Panc1 (cell line): ENCODE data around the gene BDP1. TPM values are rescaled to one million over a fixed set of nuclear protein-coding genes. Genes with fewer than 3 reads are reported as not detected.
"Not testable (repeated sequence)": the region's sequence is repeated elsewhere in the genome, so short reads cannot be mapped to it uniquely, and the experiment has no call there.

Source experiments
- ATAC-seq: fragments of 200-7000 bp; cut with Tn5 transposase; 2 replicates; pipeline ENCODE4 v1.9.1; 2020; ENCODE audit warnings: mild to moderate bottlenecking, moderate library complexity
- BruUV-seq: library from RNA; stranded (reverse); fragments of 400-500 nt; replicated peaks from 2 replicates; lab custom pipeline; 2021; lab: Mats Ljungman, UMichigan
- CTCF ChIA-PET: fragments of 300-600 bp; sonication (Branson Sonifier 250); formaldehyde crosslinking; loops from one replicate; lab custom pipeline; 2022; ENCODE audit warnings: antibody characterized with exemption; lab: Charles Lee
- POLR2A ChIA-PET: fragments of 300-600 bp; sonication (Branson Sonifier 250); formaldehyde crosslinking; loops from one replicate; lab custom pipeline; 2022; ENCODE audit warnings: antibody characterized with exemption; lab: Charles Lee
- DNase-seq: peaks from one replicate; pipeline ENCODE4 v3.0.0-alpha.2; 2010; ENCODE audit warnings: low read depth, low spot score
- H3K27ac ChIP-seq: 2 replicates; pipeline ENCODE4 v1.5.1; 2011; ENCODE audit warnings: mild to moderate bottlenecking, low read length, inconsistent platforms
- H3K27me3 ChIP-seq: fragments of 200-500 bp; sonication (Bioruptor generic); 2 replicates; pipeline ENCODE4 v1.6.0; 2014; ENCODE audit warnings: low read length, inconsistent platforms; ENCODE audit not compliant: control insufficient read depth, insufficient read depth
- H3K36me3 ChIP-seq: fragments of 200-500 bp; sonication (Bioruptor generic); 2 replicates; pipeline ENCODE4 v1.5.1; 2014; ENCODE audit warnings: inconsistent platforms, mild to moderate bottlenecking, low read length, moderate library complexity; ENCODE audit not compliant: control insufficient read depth, insufficient read depth
- H3K4me1 ChIP-seq: 2 replicates; pipeline ENCODE4 v1.5.1; 2011; ENCODE audit warnings: inconsistent platforms, mild to moderate bottlenecking, low read length, moderate library complexity; ENCODE audit not compliant: control insufficient read depth, insufficient read depth
- H3K4me3 ChIP-seq, 2 experiments: 2 replicates each; pipeline ENCODE4 v1.5.1; 2011 to 2012; ENCODE audit warnings: low read depth in 2 of 2, low read length in 2 of 2, mild to moderate bottlenecking in 2 of 2, inconsistent platforms in 1 of 2, moderate library complexity in 1 of 2
- H3K9me3 ChIP-seq: fragments of 200-500 bp; sonication (Bioruptor generic); 2 replicates; pipeline ENCODE4 v1.5.1; 2014; ENCODE audit warnings: low read depth, mild to moderate bottlenecking, inconsistent platforms, low read length, moderate library complexity; ENCODE audit not compliant: control insufficient read depth, insufficient read depth
- POLR2AphosphoS5 ChIP-seq: IDR thresholded peaks from 2 replicates; pipeline ENCODE4 v1.6.1; 2012; ENCODE audit warnings: mild to moderate bottlenecking, low read depth, low read length, moderate library complexity
- SIN3A ChIP-seq: IDR thresholded peaks from 2 replicates; pipeline ENCODE4 v1.6.1; 2012; ENCODE audit warnings: low read depth, mild to moderate bottlenecking, low read length, moderate library complexity, borderline replicate concordance; ENCODE audit not compliant: insufficient read depth
- TCF7L2 ChIP-seq: IDR thresholded peaks from 2 replicates; pipeline ENCODE4 v1.6.1; 2011; ENCODE audit warnings: mild to moderate bottlenecking, low read depth, low read length, inconsistent platforms
- in situ Hi-C: cut with HindIII; loops from 2 replicates; pipeline ENCODE4 v1.10.0; 2016; ENCODE audit warnings: low sequenced_read_pairs, low pct_unique_long_range_greater_than_20kb
- intact Hi-C: fragments of 100-400 bp; cut with micrococcal nuclease; formaldehyde crosslinking; loops from one replicate; pipeline ENCODE4 v1.10.0; 2022; ENCODE audit not compliant: unreplicated experiment
- total RNA-seq: library from RNA; stranded (reverse); gene quantifications from one replicate; pipeline ENCODE4 v1.2.1, GENCODE V29; 2021; ENCODE audit not compliant: unreplicated experiment
- TF ChIP-seq, protein P1 (sequence below), 2 experiments: IDR thresholded peaks; 2 replicates each; pipeline ENCODE4 v1.6.1; 2011 to 2012; ENCODE audit warnings: low read depth in 2 of 2, control low read depth in 1 of 2, low read length in 1 of 2, mild to moderate bottlenecking in 1 of 2, moderate library complexity in 1 of 2; ENCODE audit not compliant: insufficient read depth in 1 of 2
- TF ChIP-seq, protein P2 (sequence below): fragments of 450-650 bp; IDR thresholded peaks from 2 replicates; pipeline ENCODE4 v1.5.1; 2017; ENCODE audit warnings: mild to moderate bottlenecking

Gene BDP1
- total RNA-seq, 1 experiment from 2014 or later: 30.7 TPM

DNA sequence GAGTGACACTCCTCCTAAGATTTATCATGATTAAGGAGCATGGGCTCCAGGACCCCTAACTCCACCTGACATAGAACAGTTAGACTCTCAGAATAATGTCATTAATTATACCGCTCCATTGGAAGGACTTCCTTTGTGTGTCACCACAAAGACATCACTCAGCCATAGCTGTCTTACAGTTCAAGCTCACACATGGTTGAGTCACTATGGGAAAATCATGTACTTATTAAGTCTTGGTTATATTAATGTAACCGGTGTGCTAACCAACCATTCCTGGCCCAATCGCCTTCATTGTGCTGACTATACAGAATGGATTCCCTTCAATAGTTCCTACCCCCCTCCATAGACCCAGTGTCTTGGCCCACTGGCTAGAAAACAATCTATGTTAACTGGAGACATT is 120.8 kb downstream of the BDP1 start:
- H3K4me3 ChIP-seq: no peak overlapping the region
- no TSS peak for BruUV-seq
- no peak for ATAC-seq
- ChIA-PET POLR2A (no interaction called here), CTCF (no interaction called here)
- H3K9me3 ChIP-seq: no peaks in the 10 kb centered on the region
- TF ChIP-seq POLR2AphosphoS5 (no peak), TCF7L2 (no peak), SIN3A (no peak)
- TF ChIP-seq, protein P1, sequence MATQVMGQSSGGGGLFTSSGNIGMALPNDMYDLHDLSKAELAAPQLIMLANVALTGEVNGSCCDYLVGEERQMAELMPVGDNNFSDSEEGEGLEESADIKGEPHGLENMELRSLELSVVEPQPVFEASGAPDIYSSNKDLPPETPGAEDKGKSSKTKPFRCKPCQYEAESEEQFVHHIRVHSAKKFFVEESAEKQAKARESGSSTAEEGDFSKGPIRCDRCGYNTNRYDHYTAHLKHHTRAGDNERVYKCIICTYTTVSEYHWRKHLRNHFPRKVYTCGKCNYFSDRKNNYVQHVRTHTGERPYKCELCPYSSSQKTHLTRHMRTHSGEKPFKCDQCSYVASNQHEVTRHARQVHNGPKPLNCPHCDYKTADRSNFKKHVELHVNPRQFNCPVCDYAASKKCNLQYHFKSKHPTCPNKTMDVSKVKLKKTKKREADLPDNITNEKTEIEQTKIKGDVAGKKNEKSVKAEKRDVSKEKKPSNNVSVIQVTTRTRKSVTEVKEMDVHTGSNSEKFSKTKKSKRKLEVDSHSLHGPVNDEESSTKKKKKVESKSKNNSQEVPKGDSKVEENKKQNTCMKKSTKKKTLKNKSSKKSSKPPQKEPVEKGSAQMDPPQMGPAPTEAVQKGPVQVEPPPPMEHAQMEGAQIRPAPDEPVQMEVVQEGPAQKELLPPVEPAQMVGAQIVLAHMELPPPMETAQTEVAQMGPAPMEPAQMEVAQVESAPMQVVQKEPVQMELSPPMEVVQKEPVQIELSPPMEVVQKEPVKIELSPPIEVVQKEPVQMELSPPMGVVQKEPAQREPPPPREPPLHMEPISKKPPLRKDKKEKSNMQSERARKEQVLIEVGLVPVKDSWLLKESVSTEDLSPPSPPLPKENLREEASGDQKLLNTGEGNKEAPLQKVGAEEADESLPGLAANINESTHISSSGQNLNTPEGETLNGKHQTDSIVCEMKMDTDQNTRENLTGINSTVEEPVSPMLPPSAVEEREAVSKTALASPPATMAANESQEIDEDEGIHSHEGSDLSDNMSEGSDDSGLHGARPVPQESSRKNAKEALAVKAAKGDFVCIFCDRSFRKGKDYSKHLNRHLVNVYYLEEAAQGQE (IDR thresholded peaks at IDR 0.05; ENCODE audit: insufficient read depth in 1 of 2, low read depth in 2 of 2, low read length in 1 of 2): no peak
- TF ChIP-seq, protein P2, sequence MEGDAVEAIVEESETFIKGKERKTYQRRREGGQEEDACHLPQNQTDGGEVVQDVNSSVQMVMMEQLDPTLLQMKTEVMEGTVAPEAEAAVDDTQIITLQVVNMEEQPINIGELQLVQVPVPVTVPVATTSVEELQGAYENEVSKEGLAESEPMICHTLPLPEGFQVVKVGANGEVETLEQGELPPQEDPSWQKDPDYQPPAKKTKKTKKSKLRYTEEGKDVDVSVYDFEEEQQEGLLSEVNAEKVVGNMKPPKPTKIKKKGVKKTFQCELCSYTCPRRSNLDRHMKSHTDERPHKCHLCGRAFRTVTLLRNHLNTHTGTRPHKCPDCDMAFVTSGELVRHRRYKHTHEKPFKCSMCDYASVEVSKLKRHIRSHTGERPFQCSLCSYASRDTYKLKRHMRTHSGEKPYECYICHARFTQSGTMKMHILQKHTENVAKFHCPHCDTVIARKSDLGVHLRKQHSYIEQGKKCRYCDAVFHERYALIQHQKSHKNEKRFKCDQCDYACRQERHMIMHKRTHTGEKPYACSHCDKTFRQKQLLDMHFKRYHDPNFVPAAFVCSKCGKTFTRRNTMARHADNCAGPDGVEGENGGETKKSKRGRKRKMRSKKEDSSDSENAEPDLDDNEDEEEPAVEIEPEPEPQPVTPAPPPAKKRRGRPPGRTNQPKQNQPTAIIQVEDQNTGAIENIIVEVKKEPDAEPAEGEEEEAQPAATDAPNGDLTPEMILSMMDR: no peak
- no peaks in the 10 kb centered on the region for H3K4me1 ChIP-seq
- intact Hi-C loops: no loop called here
- no peaks in the 10 kb centered on the region for H3K36me3 ChIP-seq
- no peak overlapping the region for H3K27ac ChIP-seq
- no peaks in the 10 kb centered on the region for H3K27me3 ChIP-seq
- in situ Hi-C loops: no loop called here
- DNase-seq: no peak

DNA sequence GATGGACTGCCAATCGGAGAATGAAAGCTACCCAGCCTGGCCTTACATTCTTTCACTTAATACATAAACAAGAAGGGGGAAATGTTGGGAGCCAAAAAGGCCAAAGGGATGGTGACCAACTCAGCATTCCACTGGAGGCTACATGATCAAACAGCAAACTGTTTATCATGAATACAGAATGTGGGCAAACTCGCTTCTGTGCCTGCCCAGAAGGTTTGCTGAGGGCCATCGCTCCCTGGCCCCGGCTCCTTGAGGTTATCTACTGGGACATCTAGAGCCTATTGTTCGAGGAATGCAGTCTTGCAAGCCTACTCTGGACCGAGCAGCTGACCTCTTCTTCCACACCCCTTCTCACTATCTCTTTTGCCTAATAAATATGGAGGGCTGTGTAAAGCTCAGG is 122.4 kb downstream of the BDP1 start:
- BruUV-seq, ATAC-seq, H3K27me3 ChIP-seq, H3K36me3 ChIP-seq, H3K27ac ChIP-seq, POLR2A ChIA-PET, H3K9me3 ChIP-seq, in situ Hi-C loops, H3K4me1 ChIP-seq, CTCF ChIA-PET, H3K4me3 ChIP-seq, DNase-seq, intact Hi-C loops: not testable (repeated sequence)

DNA sequence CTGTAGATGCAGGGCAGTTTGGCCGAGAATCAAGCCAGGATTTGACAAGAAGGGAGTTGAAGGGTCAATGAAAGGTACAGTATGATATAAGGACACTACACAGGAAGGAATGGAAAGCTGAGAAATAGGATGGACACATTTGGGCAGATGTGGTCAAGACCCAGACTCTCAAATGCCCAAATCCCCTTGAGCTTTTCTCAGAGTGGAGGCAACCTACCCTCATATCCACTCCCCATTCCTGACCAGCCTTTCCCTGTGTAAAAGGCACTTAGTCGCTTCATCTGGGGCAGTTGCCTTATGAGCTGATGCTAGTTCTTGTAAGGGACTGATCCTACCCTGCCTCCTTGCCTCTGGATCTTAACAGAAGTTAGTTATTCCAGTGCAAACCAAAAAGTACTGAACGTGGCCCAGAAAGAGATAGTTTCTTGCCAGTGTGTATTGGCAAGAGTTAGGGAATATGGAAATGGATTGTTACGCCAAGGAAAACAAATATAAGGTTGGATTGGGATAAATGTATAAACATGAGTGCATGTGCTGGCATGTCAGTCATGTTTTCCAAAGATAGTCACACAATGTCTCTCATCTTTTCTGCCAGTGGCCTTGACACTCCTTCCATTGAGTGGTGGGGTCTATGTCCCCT is 127.6 kb downstream of the BDP1 start:
- ChIA-PET CTCF (no interaction called here), POLR2A (no interaction called here)
- no peaks in the 10 kb centered on the region for H3K27me3 ChIP-seq
- in situ Hi-C loops (no loop called here), intact Hi-C loops (no loop called here)
- H3K27ac ChIP-seq: no peak overlapping the region
- DNase-seq (no peak), ATAC-seq (no peak)
- BruUV-seq: no TSS peak
- no peak overlapping the region for H3K4me3 ChIP-seq
- no peaks in the 10 kb centered on the region for H3K4me1 ChIP-seq
- no peaks in the 10 kb centered on the region for H3K36me3 ChIP-seq
- no peaks in the 10 kb centered on the region for H3K9me3 ChIP-seq
- TF ChIP-seq, protein P1 (IDR thresholded peaks at IDR 0.05; ENCODE audit: insufficient read depth in 1 of 2, low read depth in 2 of 2, low read length in 1 of 2): no peak
- TF ChIP-seq TCF7L2 (no peak), SIN3A (no peak), POLR2AphosphoS5 (no peak)
- TF ChIP-seq, protein P2: no peak
